ENCODE data around the gene EBF4. TPM values are rescaled to one million over a fixed set of nuclear protein-coding genes. Genes with fewer than 3 reads are reported as not detected.

The EBF4 gene
- total RNA-seq, 1 donor from 2014 or later: 2.5 TPM

DNA sequence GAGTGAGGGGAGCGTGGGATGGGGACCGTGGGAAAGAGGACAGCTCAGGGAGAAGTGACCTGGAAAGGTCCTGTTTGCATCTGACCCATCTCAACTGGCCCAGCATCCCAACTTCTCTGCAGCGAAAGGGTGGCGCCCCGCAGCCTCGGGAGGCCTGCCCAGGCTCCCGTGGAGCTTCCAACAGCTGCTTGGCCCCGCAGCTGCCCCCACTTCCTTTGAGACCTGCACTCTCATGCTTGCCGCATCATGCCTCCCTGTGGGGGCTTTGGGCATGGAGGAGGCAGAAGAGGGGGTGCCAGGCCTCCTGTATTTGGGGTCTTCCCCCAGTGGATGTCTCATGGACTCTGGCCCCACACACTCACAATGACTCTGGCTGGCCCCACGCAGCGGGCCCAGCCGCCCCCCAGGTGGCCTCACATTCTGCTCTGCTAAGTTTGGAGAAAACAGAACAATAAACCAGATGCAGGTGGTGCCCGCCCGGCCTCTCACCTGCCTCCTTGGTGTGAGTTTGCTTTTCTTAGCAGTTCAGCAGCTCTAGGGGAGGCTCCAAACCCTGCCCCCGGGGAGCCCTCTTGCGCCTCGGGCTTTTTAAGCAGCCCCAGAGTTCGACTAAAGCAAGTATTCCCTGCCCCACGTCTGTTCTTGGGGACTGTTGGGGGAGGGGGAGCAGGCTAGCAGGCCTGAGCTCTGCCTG is 67.2 kb downstream of the EBF4 start:
- TF ChIP-seq CTCF (conservative IDR thresholded peaks at IDR 0.05; ENCODE audit: low read depth, low read length): no peak
- DNase-seq (ENCODE audit: low read depth): no peak
- no peak overlapping the region for H3K4me3 ChIP-seq (ENCODE audit: low read depth, low read length)

DNA sequence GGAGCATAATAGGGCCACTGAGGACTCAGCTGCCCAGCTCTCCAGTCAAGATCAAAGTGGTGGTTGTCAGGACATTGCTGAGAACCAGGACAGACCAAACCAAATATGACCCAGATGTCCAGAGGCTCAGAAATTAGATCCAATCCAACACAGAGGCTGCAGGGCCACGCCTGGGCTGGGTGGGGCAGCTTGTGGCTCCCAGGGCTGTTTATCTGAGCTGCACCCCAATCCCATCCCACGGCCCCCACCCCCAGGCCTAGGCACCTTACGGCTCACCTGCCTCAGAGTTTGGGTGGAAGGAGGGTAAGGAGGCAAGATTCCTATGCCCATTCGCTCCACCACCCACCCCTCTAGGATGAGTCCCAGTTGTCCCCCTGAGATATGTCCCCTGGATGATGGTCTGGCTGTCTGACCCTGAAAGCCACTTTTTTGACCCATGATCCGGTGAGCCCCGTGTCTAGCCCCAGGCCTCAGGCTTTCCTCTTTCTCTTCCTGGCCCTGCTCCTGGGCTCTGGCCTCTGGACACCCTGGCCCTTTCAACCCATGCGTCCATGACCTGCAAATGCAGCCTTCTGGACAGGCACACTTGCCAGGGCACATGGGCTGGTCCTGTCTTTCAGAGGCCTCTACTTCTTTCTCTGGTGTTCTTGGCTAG is 67.8 kb downstream of the EBF4 start:
- DNase-seq (ENCODE audit: low read depth): no peak
- no peak for TF ChIP-seq CTCF (conservative IDR thresholded peaks at IDR 0.05; ENCODE audit: low read depth, low read length)
- no peak overlapping the region for H3K4me3 ChIP-seq (ENCODE audit: low read depth, low read length)

DNA sequence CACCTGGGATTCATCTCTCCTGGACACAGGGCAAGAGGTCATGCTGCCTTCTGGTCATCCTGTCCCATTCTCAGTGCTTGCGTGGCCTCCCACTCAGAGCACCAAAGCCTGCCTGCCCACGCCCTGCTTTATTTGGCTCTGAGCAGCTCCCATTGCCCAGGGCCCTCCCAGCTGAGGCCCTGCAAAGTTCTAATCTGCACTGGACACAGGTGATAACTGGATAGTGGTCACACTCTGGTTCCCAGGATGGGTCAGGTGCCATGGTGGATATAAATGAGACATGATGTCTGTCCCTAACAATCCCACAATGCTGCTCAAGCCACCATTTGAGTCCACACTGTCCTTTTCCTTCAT is 68.3 kb downstream of the EBF4 start:
- no peak for TF ChIP-seq CTCF (conservative IDR thresholded peaks at IDR 0.05; ENCODE audit: low read depth, low read length)
- DNase-seq (ENCODE audit: low read depth): no peak
- H3K4me3 ChIP-seq (ENCODE audit: low read depth, low read length): no peak overlapping the region

DNA sequence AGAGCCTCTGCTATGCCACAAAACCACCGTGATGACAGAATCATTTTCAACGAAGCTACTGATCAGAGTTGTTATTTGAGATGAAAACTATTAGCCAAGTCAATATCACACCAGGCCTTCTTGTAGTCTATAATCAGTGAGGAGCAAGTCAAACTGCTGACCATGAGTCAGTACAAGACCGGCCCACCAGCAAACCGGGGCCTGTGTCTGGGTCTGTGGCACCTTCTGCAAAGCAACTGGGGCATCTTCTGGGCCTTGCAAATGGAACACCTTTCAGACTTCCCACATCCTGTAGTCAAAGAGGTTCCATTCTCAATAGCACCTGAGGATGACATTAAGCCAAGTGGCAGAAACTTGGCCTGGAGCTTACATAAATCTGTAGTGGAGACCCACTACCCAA is 69.3 kb downstream of the EBF4 start:
- DNase-seq (ENCODE audit: low read depth): no peak
- H3K4me3 ChIP-seq (ENCODE audit: low read depth, low read length): no peak overlapping the region
- TF ChIP-seq CTCF (conservative IDR thresholded peaks at IDR 0.05; ENCODE audit: low read depth, low read length): no peak

GRCh38 chr20:2762578-2763131 is 70.1 kb downstream of the EBF4 start:
- DNase-seq (ENCODE audit: low read depth): no peak
- no peak for TF ChIP-seq CTCF (conservative IDR thresholded peaks at IDR 0.05; ENCODE audit: low read depth, low read length)
- no peak overlapping the region for H3K4me3 ChIP-seq (ENCODE audit: low read depth, low read length)

DNA sequence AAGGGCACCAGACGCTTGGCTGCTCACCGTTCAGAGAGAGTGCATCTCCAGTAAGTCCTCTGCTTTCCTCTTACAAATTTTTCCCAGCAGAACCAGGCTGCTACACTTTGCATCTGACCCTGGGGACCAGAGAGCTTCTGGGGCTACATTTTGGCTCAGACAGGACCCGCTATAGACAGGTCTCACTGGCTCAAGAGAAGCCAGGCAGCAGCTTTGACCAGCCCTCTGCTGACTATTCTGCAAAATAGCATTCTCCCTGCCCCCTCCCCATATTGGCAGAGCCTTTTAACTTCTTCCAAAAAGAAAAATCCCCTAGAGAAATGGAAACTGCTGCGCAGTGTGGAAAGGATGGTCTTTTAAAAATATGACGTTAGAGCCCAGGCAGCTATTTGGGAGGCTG is 70.6 kb downstream of the EBF4 start:
- no peak for DNase-seq (ENCODE audit: low read depth)
- no peak for TF ChIP-seq CTCF (conservative IDR thresholded peaks at IDR 0.05; ENCODE audit: low read depth, low read length)

More for the DNA sequence above, 70.6 kb downstream of the EBF4 start:
- H3K4me3 ChIP-seq (ENCODE audit: low read depth, low read length): no peak overlapping the region
